Measurements from ENCODE around the gene SLC51B. TPM values are rescaled to one million over a fixed set of nuclear protein-coding genes. Genes with fewer than 3 reads are reported as not detected.
"Not testable (repeated sequence)": the region's sequence is repeated elsewhere in the genome, so short reads cannot be mapped to it uniquely, and the experiment has no call there.

SLC51B gene
- total RNA-seq, 1 donor from 2014 or later, result 1.2 TPM

DNA sequence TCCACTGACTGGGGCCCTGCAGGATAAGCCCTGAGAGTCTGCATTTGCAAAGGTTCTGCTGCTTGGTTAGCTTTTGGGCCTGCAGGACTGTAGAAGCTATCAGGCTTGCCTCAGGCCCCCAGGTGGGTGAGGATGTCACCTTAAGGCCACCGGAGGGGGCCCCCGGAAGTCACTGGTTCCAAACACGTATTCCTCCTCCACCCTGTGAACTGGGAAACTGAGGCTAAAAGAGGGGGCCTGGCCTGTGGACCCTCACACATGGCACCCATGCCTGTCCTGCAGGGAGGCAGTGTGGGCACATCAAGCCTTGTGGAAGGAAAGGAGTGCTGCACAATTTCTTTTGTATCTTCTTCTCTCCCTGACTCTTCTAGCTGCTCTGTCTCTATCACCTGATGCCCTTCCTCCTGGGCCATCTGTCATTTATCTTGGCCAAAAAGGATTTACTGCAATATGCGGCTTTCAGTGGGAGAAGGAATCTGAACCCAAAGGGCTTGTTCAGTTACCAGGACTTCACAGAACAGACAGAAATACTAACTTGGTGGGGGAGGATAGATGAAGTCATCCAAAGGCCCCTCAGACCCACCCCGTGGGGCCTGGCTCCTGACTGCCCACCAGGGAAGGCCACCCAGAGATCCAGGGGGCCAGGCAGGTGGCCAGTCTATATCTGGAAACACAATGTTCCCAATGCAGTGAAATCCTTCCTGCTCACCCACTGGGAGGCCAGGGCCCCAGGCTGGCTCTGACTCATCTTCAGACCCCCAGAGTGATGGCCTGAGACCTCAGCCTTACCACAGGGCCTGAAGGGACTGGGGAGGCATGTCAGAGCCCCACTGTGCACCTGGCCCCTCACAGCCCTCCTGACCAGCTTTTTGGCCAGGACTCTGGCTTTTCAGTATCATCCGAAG is 51.5 kb downstream of the SLC51B start:
- Mint-ChIP-seq H3K36me3 (peaks cover 22% of the 10 kb centered on the region), H3K4me1 (ENCODE audit: unreplicated experiment) (peaks cover 11% of the 10 kb centered on the region), H3K27ac (no peak overlapping the region), H3K4me3 (no peak overlapping the region), H3K9me3 (no peaks in the 10 kb centered on the region), H3K27me3 (peaks cover 2% of the 10 kb centered on the region)
- DNase-seq (ENCODE audit: extremely low spot score, unreplicated experiment), result no peak
- TF ChIP-seq, protein P1, sequence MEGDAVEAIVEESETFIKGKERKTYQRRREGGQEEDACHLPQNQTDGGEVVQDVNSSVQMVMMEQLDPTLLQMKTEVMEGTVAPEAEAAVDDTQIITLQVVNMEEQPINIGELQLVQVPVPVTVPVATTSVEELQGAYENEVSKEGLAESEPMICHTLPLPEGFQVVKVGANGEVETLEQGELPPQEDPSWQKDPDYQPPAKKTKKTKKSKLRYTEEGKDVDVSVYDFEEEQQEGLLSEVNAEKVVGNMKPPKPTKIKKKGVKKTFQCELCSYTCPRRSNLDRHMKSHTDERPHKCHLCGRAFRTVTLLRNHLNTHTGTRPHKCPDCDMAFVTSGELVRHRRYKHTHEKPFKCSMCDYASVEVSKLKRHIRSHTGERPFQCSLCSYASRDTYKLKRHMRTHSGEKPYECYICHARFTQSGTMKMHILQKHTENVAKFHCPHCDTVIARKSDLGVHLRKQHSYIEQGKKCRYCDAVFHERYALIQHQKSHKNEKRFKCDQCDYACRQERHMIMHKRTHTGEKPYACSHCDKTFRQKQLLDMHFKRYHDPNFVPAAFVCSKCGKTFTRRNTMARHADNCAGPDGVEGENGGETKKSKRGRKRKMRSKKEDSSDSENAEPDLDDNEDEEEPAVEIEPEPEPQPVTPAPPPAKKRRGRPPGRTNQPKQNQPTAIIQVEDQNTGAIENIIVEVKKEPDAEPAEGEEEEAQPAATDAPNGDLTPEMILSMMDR (conservative IDR thresholded peaks at IDR 0.05), result no peak

DNA sequence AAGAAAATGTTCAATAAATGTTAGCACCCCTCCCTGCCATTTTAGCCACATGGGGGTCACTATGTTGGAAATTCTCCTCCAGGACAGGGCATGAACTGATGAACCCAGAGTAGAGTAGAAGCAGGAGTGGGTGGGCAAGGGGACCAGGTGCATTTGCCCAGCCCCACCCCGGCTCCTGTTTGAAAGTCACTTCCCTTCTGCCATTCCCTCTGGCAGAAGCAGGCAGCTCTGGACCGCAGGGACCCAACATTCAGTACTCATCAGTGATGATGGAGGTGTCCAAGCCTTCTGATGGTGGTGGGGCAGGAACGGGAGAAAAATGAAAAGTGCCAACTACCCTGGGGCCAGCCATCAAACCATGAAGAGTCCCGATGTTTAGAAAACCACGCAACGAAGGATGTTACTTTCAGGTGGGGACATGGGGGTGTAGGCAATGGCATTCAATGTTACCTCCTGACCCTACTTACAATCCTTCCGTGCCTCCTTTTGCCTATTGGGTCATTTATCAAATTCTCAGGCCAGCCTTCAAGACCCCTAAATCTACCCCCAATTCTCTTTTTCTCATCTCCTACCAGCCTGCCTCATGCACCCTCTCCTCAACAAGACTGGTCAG is 52.6 kb downstream of the SLC51B start:
- H3K27me3 Mint-ChIP-seq, result peaks cover 3% of the 10 kb centered on the region
- TF ChIP-seq, protein P1 (conservative IDR thresholded peaks at IDR 0.05), result no peak
- DNase-seq (ENCODE audit: extremely low spot score, unreplicated experiment), result no peak
- no peak overlapping the region for H3K4me3 Mint-ChIP-seq
- H3K4me1 Mint-ChIP-seq (ENCODE audit: unreplicated experiment), result peaks cover 12% of the 10 kb centered on the region
- H3K27ac Mint-ChIP-seq, result no peak overlapping the region
- no peaks in the 10 kb centered on the region for H3K9me3 Mint-ChIP-seq
- H3K36me3 Mint-ChIP-seq, result peaks cover 22% of the 10 kb centered on the region

DNA sequence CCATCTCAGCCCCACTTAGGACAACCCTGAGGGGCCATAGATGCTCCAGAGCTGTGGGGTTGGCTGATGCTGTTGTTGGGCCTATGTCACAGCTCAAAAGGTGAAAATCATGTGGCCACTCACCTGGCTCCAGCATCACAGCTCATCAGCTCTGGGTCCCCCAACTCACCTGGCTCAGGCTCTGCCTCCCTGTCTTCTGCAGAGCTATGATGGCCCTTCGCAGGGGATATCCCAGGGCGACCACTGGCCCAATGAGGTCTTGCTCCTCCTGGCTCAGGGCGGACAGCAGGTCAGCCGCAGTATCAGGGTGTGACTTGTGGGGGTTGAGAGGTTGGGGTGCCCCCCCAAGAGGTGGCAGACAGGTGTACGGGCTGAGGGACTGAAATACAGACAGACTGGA is 54.1 kb downstream of the SLC51B start:
- Mint-ChIP-seq H3K4me1 (ENCODE audit: unreplicated experiment) (peaks cover 12% of the 10 kb centered on the region), H3K27me3 (peaks cover 3% of the 10 kb centered on the region), H3K36me3 (peaks cover 22% of the 10 kb centered on the region), H3K9me3 (no peaks in the 10 kb centered on the region), H3K27ac (no peak overlapping the region), H3K4me3 (no peak overlapping the region)
- no peak for DNase-seq (ENCODE audit: extremely low spot score, unreplicated experiment)
- TF ChIP-seq, protein P1 (conservative IDR thresholded peaks at IDR 0.05), result no peak

DNA sequence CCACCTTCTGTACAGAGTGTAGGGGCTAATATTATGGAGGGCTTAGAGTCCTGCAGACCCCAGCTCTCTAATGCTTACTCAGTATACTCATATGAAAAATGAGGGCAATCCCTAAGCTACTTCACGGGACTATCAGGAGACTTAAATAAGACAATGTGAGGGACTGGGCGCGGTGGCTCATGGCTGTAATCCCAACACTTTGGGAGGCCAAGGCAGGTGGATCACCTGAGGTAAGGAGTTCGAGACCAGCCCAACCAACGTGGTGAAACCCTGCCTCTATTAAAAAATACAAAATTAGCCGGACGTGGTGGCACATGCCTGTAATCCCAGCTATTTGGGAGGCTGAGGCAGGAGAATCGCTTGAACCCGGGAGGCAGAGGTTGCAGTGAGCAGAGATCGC is 54.6 kb downstream of the SLC51B start:
- not testable (repeated sequence) for H3K9me3 Mint-ChIP-seq; H3K27me3 Mint-ChIP-seq; H3K4me3 Mint-ChIP-seq; H3K27ac Mint-ChIP-seq; DNase-seq (ENCODE audit: extremely low spot score, unreplicated experiment)
- Mint-ChIP-seq H3K36me3 (peaks cover 22% of the 10 kb centered on the region), H3K4me1 (ENCODE audit: unreplicated experiment) (peaks cover 12% of the 10 kb centered on the region)

DNA sequence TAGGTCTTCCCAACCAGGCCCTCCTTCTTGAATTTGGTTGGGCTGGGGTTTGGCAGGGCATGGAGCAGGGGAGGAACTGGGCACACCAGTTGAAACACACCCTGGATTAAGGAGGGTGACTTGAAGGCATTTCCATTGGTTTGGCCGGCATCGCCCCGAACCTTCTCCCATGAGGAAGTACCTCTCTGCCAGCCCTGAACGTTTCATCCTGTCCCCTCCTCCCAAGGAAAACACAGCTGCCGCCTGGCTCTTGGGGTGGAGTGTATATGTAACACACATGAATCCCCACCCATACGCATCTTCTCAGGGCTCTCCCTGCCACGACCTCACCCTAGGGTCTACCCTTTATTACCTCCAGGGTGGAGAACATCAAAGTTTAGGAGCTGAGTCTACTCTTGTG is 55.3 kb downstream of the SLC51B start:
- no peaks in the 10 kb centered on the region for H3K9me3 Mint-ChIP-seq
- DNase-seq (ENCODE audit: extremely low spot score, unreplicated experiment), result no peak
- H3K4me3 Mint-ChIP-seq, result no peak overlapping the region
- no peak overlapping the region for H3K27ac Mint-ChIP-seq
- TF ChIP-seq, protein P1 (conservative IDR thresholded peaks at IDR 0.05), result no peak
- H3K36me3 Mint-ChIP-seq, result peaks cover 22% of the 10 kb centered on the region
- H3K4me1 Mint-ChIP-seq (ENCODE audit: unreplicated experiment), result peaks cover 8% of the 10 kb centered on the region
- H3K27me3 Mint-ChIP-seq, result peaks cover 3% of the 10 kb centered on the region

DNA sequence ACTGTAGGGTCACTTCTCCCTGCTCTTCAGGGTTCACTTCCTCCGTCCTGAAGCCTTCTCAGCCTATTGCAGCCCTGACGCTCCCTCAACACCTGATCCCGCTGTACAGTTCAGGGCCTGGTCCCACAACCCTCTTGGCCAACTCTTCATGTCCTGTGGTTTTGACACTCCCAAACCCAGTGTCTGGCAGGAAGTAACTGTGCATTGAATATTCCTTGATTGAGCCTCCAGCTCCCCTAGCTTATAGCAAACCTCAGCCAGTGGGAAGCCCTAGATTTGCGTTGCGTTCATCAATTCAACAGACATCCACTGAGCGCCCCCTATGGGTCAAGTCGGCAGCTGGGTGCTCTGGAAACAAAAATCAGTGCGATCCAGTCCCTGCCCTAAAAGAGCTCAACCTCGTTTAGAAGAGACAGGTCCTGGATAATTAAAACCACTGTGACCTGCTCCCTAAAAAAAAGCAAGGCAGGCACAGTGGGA is 56.3 kb downstream of the SLC51B start:
- TF ChIP-seq, protein P1 (conservative IDR thresholded peaks at IDR 0.05), result peak; percentile 90
- Mint-ChIP-seq H3K9me3 (no peaks in the 10 kb centered on the region), H3K4me3 (peak overlapping the region; percentile 74)

More for the DNA sequence above, 56.3 kb downstream of the SLC51B start:
- Mint-ChIP-seq H3K4me1 (ENCODE audit: unreplicated experiment) (peaks cover 6% of the 10 kb centered on the region), H3K27me3 (peaks cover 3% of the 10 kb centered on the region), H3K36me3 (peaks cover 22% of the 10 kb centered on the region), H3K27ac (no peak overlapping the region)
- no peak for DNase-seq (ENCODE audit: extremely low spot score, unreplicated experiment)

Measured in type B pancreatic cell (in vitro differentiated cells).